Left lung (tissue), 10 donors: ENCODE measurements around the gene NFIX. TPM values are rescaled to one million over a fixed set of nuclear protein-coding genes. Genes with fewer than 3 reads are reported as not detected.
A peak's percentile ranks its signal among the peaks of the same experiment; 100 is the strongest.

Experiments used
- ATAC-seq: fragments of 200-7000 bp; cut with Tn5 transposase; one replicate; pipeline ENCODE4 v1.9.1; 2020; ENCODE audit warnings: moderate library complexity
- DNase-seq, 4 donors: peaks; one replicate each; pipeline ENCODE4 v3.0.0-alpha.2; 2013 to 2020
- H3K27ac ChIP-seq, 2 donors: fragments of 200-600 bp; sonication (generic) in 1 of 2; one replicate each; pipeline versions ENCODE4 v1.5.0 to v1.8.0; 2020 to 2021
- H3K27me3 ChIP-seq, 2 donors: fragments of 200-600 bp; sonication (generic) in 1 of 2; one replicate each; pipeline versions ENCODE4 v1.5.0 to v1.8.0; 2020 to 2021
- H3K36me3 ChIP-seq, 2 donors: fragments of 200-600 bp; sonication (generic) in 1 of 2; one replicate each; pipeline versions ENCODE4 v1.5.0 to v1.8.0; 2020 to 2021
- H3K4me1 ChIP-seq, 2 donors: fragments of 200-600 bp; one replicate each; pipeline ENCODE4 v1.8.0; 2021
- H3K4me3 ChIP-seq, 2 donors: fragments of 200-600 bp; sonication (generic) in 1 of 2; one replicate each; pipeline versions ENCODE4 v1.5.0 to v1.8.0; 2020 to 2021; ENCODE audit warnings: mild to moderate bottlenecking in 1 of 2
- H3K9me3 ChIP-seq, 2 donors: fragments of 200-600 bp; sonication (generic) in 1 of 2; one replicate each; pipeline versions ENCODE4 v1.5.0 to v1.8.0; 2020 to 2021
- CTCF ChIP-seq, 2 donors: fragments of 200-600 bp; sonication (generic) in 1 of 2; IDR thresholded peaks; one replicate each; pipeline versions ENCODE4 v1.5.0 to v1.8.0; 2021; ENCODE audit warnings: antibody characterized with exemption in 2 of 2
- intact Hi-C, 2 donors: fragments of 100-400 bp; cut with DNase I; formaldehyde crosslinking; loops; one replicate each; pipeline versions ENCODE4 v1.11.2 to v1.14.2; 2022
- polyA plus RNA-seq, 6 donors: library from polyadenylated mRNA; unstranded; fragments of 120-200 nt; gene quantifications; one replicate each; pipeline ENCODE4 v1.2.1, GENCODE V29; 2013; ENCODE audit not compliant: insufficient read length in 6 of 6
- total RNA-seq, 2 donors: library from RNA; stranded (reverse); fragmentation: NEBNext Ultra II Directional; extraction: Animal tissue kit (Norgen Biotek cat#: 25700); gene quantifications; one replicate each; pipeline ENCODE4 v1.2.1, GENCODE V29; 2021
- donor health status: DM: no; HTN: yes; CAD: no.
- donor health status: DM: no; HTN: no; CAD: no.

Gene NFIX
- total and polyA plus RNA-seq, 8 donors, result 92.6 to 237 (median 123) TPM

GRCh38 chr19:13079542-13079986 lies 84.3 kb downstream of the NFIX start:
- Histone ChIP-seq H3K27me3 (no peaks in the 10 kb centered on the region), H3K27ac (peak overlapping the region; percentile 47 to 65), H3K9me3 (no peaks in the 10 kb centered on the region), H3K36me3 (peaks cover 0 to 33% of the 10 kb centered on the region in 2 donors), H3K4me3 (no peak overlapping the region), H3K4me1 (peaks cover 20 to 41% of the 10 kb centered on the region in 2 donors)
- ATAC-seq (peak; percentile 70), DNase-seq (peak in 1 of 4 donors; percentile 75)
- no peak for TF ChIP-seq CTCF (IDR thresholded peaks at IDR 0.05)
- intact Hi-C loops, result no loop called here

- intact Hi-C loops, result no loop called here
- Histone ChIP-seq H3K27ac (peak overlapping the region in 1 of 2 donors; percentile 13), H3K36me3 (peaks cover 0 to 13% of the 10 kb centered on the region in 2 donors), H3K4me1 (peaks cover 28 to 43% of the 10 kb centered on the region in 2 donors), H3K27me3 (no peaks in the 10 kb centered on the region), H3K9me3 (no peaks in the 10 kb centered on the region), H3K4me3 (no peak overlapping the region)
- ATAC-seq (no peak), DNase-seq (no peak)
- no peak for TF ChIP-seq CTCF (IDR thresholded peaks at IDR 0.05)
These were observed 87.1 kb downstream of the NFIX start for GRCh38 chr19:13082192-13083007.

- H3K4me3 ChIP-seq, result no peak overlapping the region
- H3K27ac ChIP-seq, result peak overlapping the region in 1 of 2 donors; percentile 28
- intact Hi-C loops, result no loop called here
- TF ChIP-seq CTCF (IDR thresholded peaks at IDR 0.05), result no peak
- H3K27me3 ChIP-seq, result no peaks in the 10 kb centered on the region
- ATAC-seq, result no peak
- no peak for DNase-seq
- H3K9me3 ChIP-seq, result no peaks in the 10 kb centered on the region
- H3K36me3 ChIP-seq, result peaks cover 0 to 13% of the 10 kb centered on the region in 2 donors
- H3K4me1 ChIP-seq, result peaks cover 26 to 42% of the 10 kb centered on the region in 2 donors
These were observed 87.7 kb downstream of the NFIX start for GRCh38 chr19:13083008-13083404.

- Histone ChIP-seq H3K36me3 (peaks cover 0 to 13% of the 10 kb centered on the region in 2 donors), H3K27me3 (no peaks in the 10 kb centered on the region), H3K4me3 (no peak overlapping the region), H3K27ac (no peak overlapping the region), H3K4me1 (peaks cover 22 to 35% of the 10 kb centered on the region in 2 donors), H3K9me3 (no peaks in the 10 kb centered on the region)
- ATAC-seq, result no peak
- DNase-seq, result no peak
- intact Hi-C loops, result no loop called here
- no peak for TF ChIP-seq CTCF (IDR thresholded peaks at IDR 0.05)
These were observed 88.4 kb downstream of the NFIX start for GRCh38 chr19:13083627-13084026.

GRCh38 chr19:13085666-13086065 lies 90.4 kb downstream of the NFIX start:
- Histone ChIP-seq H3K27me3 (no peaks in the 10 kb centered on the region), H3K36me3 (peaks cover 0 to 23% of the 10 kb centered on the region in 2 donors), H3K4me3 (no peak overlapping the region), H3K9me3 (no peaks in the 10 kb centered on the region), H3K4me1 (peaks cover 21% of the 10 kb centered on the region in 2 donors), H3K27ac (peak overlapping the region; percentile 23 to 75)
- intact Hi-C loops, result no loop called here
- no peak for TF ChIP-seq CTCF (IDR thresholded peaks at IDR 0.05)
- DNase-seq, result no peak
- peak; percentile 88 for ATAC-seq
